Loucy (cell line): ENCODE results near the gene CCR4.

Experiments
- H2AFZ ChIP-seq: fragments of 200-600 bp; sonication (generic); 2 replicates; pipeline ENCODE4 v1.6.0; 2016; ENCODE audit warnings: antibody characterized with exemption, mild to moderate bottlenecking, low read length, moderate library complexity
- H3F3A ChIP-seq: fragments of 200-600 bp; 2 replicates; pipeline ENCODE4 v1.6.0; 2016; ENCODE audit warnings: antibody characterized with exemption, low read depth, mild to moderate bottlenecking
- H3K27me3 ChIP-seq: fragments of 200-600 bp; sonication (generic); 2 replicates; pipeline ENCODE4 v1.6.1; 2014; ENCODE audit warnings: low read length, mild to moderate bottlenecking; ENCODE audit not compliant: insufficient read depth, poor library complexity, severe bottlenecking
- H3K36me3 ChIP-seq: fragments of 200-600 bp; sonication (generic); 2 replicates; pipeline ENCODE4 v1.6.1; 2016; ENCODE audit warnings: low read length; ENCODE audit not compliant: insufficient read depth
- H3K4me1 ChIP-seq: fragments of 200-600 bp; sonication (generic); 2 replicates; pipeline ENCODE4 v1.5.1; 2014; ENCODE audit warnings: low read length, mild to moderate bottlenecking; ENCODE audit not compliant: insufficient read depth, poor library complexity, severe bottlenecking
- H3K4me2 ChIP-seq: fragments of 200-600 bp; sonication (generic); 2 replicates; pipeline ENCODE4 v1.6.0; 2014; ENCODE audit warnings: antibody characterized with exemption, low read length, low read depth, mild to moderate bottlenecking; ENCODE audit not compliant: poor library complexity, severe bottlenecking
- H3K4me3 ChIP-seq: fragments of 200-600 bp; sonication (generic); 2 replicates; pipeline ENCODE4 v1.5.1; 2014; ENCODE audit warnings: low read length, mild to moderate bottlenecking, mixed read lengths; ENCODE audit not compliant: poor library complexity, severe bottlenecking
- H3K79me2 ChIP-seq: fragments of 200-600 bp; sonication (generic); 2 replicates; pipeline ENCODE4 v1.6.1; 2014; ENCODE audit warnings: low read length; ENCODE audit not compliant: insufficient read depth
- H3K9ac ChIP-seq: fragments of 200-600 bp; sonication (generic); 2 replicates; pipeline ENCODE4 v1.6.0; 2014; ENCODE audit warnings: mild to moderate bottlenecking, low read depth, low read length, moderate library complexity; ENCODE audit not compliant: poor library complexity, severe bottlenecking
- H3K9me2 ChIP-seq: fragments of 200-600 bp; sonication (generic); replicated peaks from 2 replicates; pipeline ENCODE4 v1.6.1; 2016; ENCODE audit warnings: low read depth, low read length, mixed read lengths
- H3K9me3 ChIP-seq: fragments of 200-600 bp; sonication (generic); 2 replicates; pipeline ENCODE4 v1.6.1; 2014; ENCODE audit warnings: mild to moderate bottlenecking, antibody characterized with exemption, low read length, low read depth; ENCODE audit not compliant: insufficient read depth
- H4K20me1 ChIP-seq: fragments of 200-600 bp; sonication (generic); 2 replicates; pipeline ENCODE4 v1.6.0; 2014; ENCODE audit warnings: antibody characterized with exemption, low read length, mild to moderate bottlenecking; ENCODE audit not compliant: insufficient read depth, poor library complexity, severe bottlenecking
- CTCF ChIP-seq: fragments of 200-600 bp; sonication (generic); conservative IDR thresholded peaks from 2 replicates; pipeline ENCODE4 v1.5.1; 2014; ENCODE audit warnings: mild to moderate bottlenecking, antibody characterized with exemption, low read length
- EZH2phosphoT487 ChIP-seq: fragments of 200-600 bp; IDR thresholded peaks from 2 replicates; pipeline ENCODE4 v1.6.1; 2018; ENCODE audit warnings: antibody characterized with exemption, mild to moderate bottlenecking, moderate library complexity, borderline replicate concordance

The CCR4 gene

GRCh38 chr3:32972482-32973146 lies 21.2 kb downstream of the CCR4 start:
- Histone ChIP-seq H3K27me3 (no peaks in the 10 kb centered on the region), H3K36me3 (no peaks in the 10 kb centered on the region), H3K4me2 (no peak overlapping the region), H3K9me2 (no peaks in the 10 kb centered on the region), H2AFZ (no peak overlapping the region), H3K4me1 (peaks cover 24% of the 10 kb centered on the region), H3F3A (no peaks in the 10 kb centered on the region), H3K9me3 (no peaks in the 10 kb centered on the region), H3K4me3 (no peak overlapping the region), H3K9ac (no peak overlapping the region), H3K79me2 (no peaks in the 10 kb centered on the region), H4K20me1 (no peaks in the 10 kb centered on the region)
- no peak for TF ChIP-seq CTCF
- TF ChIP-seq EZH2phosphoT487 = no peak

- H3K9me2 ChIP-seq = no peaks in the 10 kb centered on the region
- no peak overlapping the region for H3K4me3 ChIP-seq
- no peaks in the 10 kb centered on the region for H3F3A ChIP-seq
- no peak overlapping the region for H3K9ac ChIP-seq
- no peak overlapping the region for H2AFZ ChIP-seq
- no peaks in the 10 kb centered on the region for H3K36me3 ChIP-seq
- no peaks in the 10 kb centered on the region for H3K9me3 ChIP-seq
- peaks cover 24% of the 10 kb centered on the region for H3K4me1 ChIP-seq
- H4K20me1 ChIP-seq = no peaks in the 10 kb centered on the region
- H3K4me2 ChIP-seq = no peak overlapping the region
- H3K79me2 ChIP-seq = no peaks in the 10 kb centered on the region
- no peaks in the 10 kb centered on the region for H3K27me3 ChIP-seq
- no peak for TF ChIP-seq CTCF
- TF ChIP-seq EZH2phosphoT487 = no peak
These were observed 22.5 kb downstream of the CCR4 start for GRCh38 chr3:32973982-32974381.

- Histone ChIP-seq H3K9me2 (no peaks in the 10 kb centered on the region), H3K4me3 (no peak overlapping the region), H3K4me2 (peak overlapping the region; percentile 25), H3K4me1 (peaks cover 24% of the 10 kb centered on the region), H3K36me3 (no peaks in the 10 kb centered on the region), H3K9ac (no peak overlapping the region), H3K9me3 (no peaks in the 10 kb centered on the region), H2AFZ (peak overlapping the region; percentile 53), H3K79me2 (no peaks in the 10 kb centered on the region), H4K20me1 (no peaks in the 10 kb centered on the region), H3F3A (no peaks in the 10 kb centered on the region), H3K27me3 (no peaks in the 10 kb centered on the region)
- no peak for TF ChIP-seq CTCF
- TF ChIP-seq EZH2phosphoT487 = no peak
These were observed 24.6 kb downstream of the CCR4 start for GRCh38 chr3:32975891-32976595.
